ENCODE measurements around the gene MED23. TPM values are rescaled to one million over a fixed set of nuclear protein-coding genes. Genes with fewer than 3 reads are reported as not detected.

MED23 gene
- total RNA-seq, 1 donor from 2014 or later, result 37.6 TPM

DNA sequence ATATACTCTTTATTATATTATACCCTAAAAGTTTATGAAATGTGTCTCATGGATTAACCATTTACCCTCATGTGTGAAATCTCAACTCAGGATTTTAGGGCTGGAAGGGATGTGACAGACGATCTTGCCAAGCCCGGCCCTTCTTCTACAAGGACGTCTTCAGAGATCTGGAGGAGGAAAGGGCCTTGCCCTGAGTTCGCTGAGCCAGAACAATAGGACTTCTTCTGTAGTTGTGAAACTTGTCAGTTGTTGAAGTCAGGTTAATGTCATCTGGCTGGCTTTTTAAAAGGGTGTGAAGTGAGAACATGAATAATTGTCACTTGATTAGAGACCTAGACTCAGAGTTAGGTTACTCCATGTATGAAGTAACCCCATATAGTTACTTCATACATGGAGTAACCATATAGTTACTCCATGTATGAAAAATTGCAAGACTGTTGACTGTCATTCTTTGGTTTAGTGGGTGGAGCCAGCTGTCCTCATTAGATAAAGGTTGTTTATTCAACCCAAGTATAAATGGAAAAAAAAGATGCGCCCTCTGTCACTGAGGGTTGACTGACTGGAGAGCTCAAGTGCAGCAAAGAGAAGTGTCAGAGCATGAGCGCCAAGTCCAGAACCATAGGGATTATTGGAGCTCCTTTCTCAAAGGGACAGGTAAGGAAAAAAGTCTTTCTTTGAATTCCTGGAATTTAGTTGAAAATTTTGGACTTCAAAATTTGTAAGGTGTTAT, 55.2 kb downstream of the MED23 start, which contains the start of gene ARG1:
ARG1 (plus strand) TSS at position 541 of the 730 bp plus-strand sequence; CDS start at position 598, 57 bp downstream.
- DNase-seq (ENCODE audit: extremely low spot score, unreplicated experiment), result no peak
- no peaks in the 10 kb centered on the region for H3K27me3 Mint-ChIP-seq
- H3K27ac Mint-ChIP-seq, result no peak within 1 kb of the TSS
- H3K4me1 Mint-ChIP-seq (ENCODE audit: unreplicated experiment), result no peaks in the 10 kb centered on the region
- peaks cover 5% of the 10 kb centered on the region for H3K36me3 Mint-ChIP-seq
- no peak within 1 kb of the TSS for H3K4me3 Mint-ChIP-seq
- no peak for TF ChIP-seq CTCF (conservative IDR thresholded peaks at IDR 0.05)
- no peaks in the 10 kb centered on the region for H3K9me3 Mint-ChIP-seq

DNA sequence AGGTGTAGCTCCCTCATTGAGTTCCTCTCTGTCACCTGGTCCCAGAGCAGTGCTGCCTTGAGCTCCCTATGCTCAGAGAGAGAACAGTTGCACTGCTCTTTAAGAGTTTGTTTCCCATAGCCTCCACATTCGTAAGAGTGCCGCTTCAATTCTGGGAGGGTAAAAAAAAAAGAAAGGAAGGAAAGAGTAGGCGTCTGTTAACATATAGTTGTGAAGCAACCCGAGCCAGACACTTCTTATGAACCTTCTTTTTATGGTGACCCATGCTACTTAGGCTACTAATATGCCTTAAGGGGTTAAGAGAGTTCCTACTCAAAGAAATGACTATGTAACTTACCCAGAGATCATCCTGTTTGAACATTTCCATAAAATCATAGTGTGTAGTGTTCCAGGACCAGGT, 59.3 kb downstream of the MED23 start:
- Mint-ChIP-seq H3K9me3 (no peaks in the 10 kb centered on the region), H3K36me3 (peaks cover 5% of the 10 kb centered on the region), H3K4me3 (no peak overlapping the region), H3K27ac (no peak overlapping the region), H3K4me1 (ENCODE audit: unreplicated experiment) (no peaks in the 10 kb centered on the region), H3K27me3 (no peaks in the 10 kb centered on the region)
- TF ChIP-seq CTCF (conservative IDR thresholded peaks at IDR 0.05), result no peak
- no peak for DNase-seq (ENCODE audit: extremely low spot score, unreplicated experiment)

GRCh38 chr6:131565056-131565455, 63.0 kb downstream of the MED23 start:
- Mint-ChIP-seq H3K9me3 (no peaks in the 10 kb centered on the region), H3K27ac (no peak overlapping the region), H3K36me3 (no peaks in the 10 kb centered on the region), H3K4me1 (ENCODE audit: unreplicated experiment) (no peaks in the 10 kb centered on the region), H3K4me3 (no peak overlapping the region), H3K27me3 (no peaks in the 10 kb centered on the region)
- TF ChIP-seq CTCF (conservative IDR thresholded peaks at IDR 0.05), result no peak
- no peak for DNase-seq (ENCODE audit: extremely low spot score, unreplicated experiment)

GRCh38 chr6:131561925-131562707, 65.9 kb downstream of the MED23 start:
- Mint-ChIP-seq H3K9me3 (no peaks in the 10 kb centered on the region), H3K4me3 (no peak overlapping the region)

DNA sequence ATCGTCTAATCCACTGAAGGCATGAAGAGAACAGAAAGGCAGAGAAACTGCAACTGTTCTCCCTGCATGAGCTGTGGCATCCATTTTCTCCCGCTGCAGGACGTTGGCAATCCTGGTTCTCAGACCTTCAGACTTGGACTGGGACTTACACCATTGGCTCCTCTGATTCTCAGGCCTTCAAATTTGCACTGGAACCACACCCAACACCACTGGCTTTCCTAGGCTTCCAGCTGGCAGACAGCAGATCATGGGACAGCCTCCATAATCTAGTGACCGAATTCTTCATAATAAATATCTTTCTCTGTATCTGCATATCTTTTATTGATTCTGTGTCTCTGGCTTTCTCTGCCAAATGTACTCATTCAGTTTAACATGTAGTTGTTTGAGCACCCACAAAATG, 69.1 kb downstream of the MED23 start:
- no peak for DNase-seq (ENCODE audit: extremely low spot score, unreplicated experiment)
- Mint-ChIP-seq H3K27ac (no peak overlapping the region), H3K4me3 (no peak overlapping the region), H3K4me1 (ENCODE audit: unreplicated experiment) (no peaks in the 10 kb centered on the region), H3K36me3 (no peaks in the 10 kb centered on the region), H3K27me3 (no peaks in the 10 kb centered on the region), H3K9me3 (no peaks in the 10 kb centered on the region)
- no peak for TF ChIP-seq CTCF (conservative IDR thresholded peaks at IDR 0.05)

More at GRCh38 chr6:131561925-131562707, 65.9 kb downstream of the MED23 start:
- no peak for TF ChIP-seq CTCF (conservative IDR thresholded peaks at IDR 0.05)
- Mint-ChIP-seq H3K4me1 (ENCODE audit: unreplicated experiment) (no peaks in the 10 kb centered on the region), H3K27me3 (no peaks in the 10 kb centered on the region), H3K27ac (no peak overlapping the region), H3K36me3 (no peaks in the 10 kb centered on the region)
- DNase-seq (ENCODE audit: extremely low spot score, unreplicated experiment), result no peak
